Dendritic cell treated with granulocyte-macrophage colony-stimulating factor and Interleukin-4, amounts not matched to agents 40 ng/mL and 50 ng/mL, for 4 days (primary cell): Measurements from ENCODE around the gene GATAD2A.

ENCODE experiments used
- H3K27ac Mint-ChIP-seq: one replicate; pipeline ENCODE4 v1.8.0; 2022; ENCODE audit warnings: mild to moderate bottlenecking, mixed read lengths
- H3K27me3 Mint-ChIP-seq: one replicate; pipeline ENCODE4 v1.8.0; 2022; ENCODE audit warnings: mild to moderate bottlenecking, mixed read lengths
- H3K36me3 Mint-ChIP-seq: one replicate; pipeline ENCODE4 v1.8.0; 2022; ENCODE audit warnings: low read depth, mixed read lengths
- H3K4me1 Mint-ChIP-seq: one replicate; pipeline ENCODE4 v1.8.0; 2022; ENCODE audit warnings: low read depth, mixed read lengths
- H3K4me3 Mint-ChIP-seq: one replicate; pipeline ENCODE4 v1.8.0; 2022; ENCODE audit warnings: mild to moderate bottlenecking, moderate library complexity, mixed read lengths
- H3K9me3 Mint-ChIP-seq: one replicate; pipeline ENCODE4 v1.8.0; 2022; ENCODE audit warnings: mixed read lengths
- intact Hi-C: fragments of 100-400 bp; cut with micrococcal nuclease; formaldehyde crosslinking; loops from one replicate; pipeline ENCODE4 v1.15.0; 2022

The GATAD2A gene

GRCh38 chr19:19528721-19529490, 123.4 kb downstream of the GATAD2A start, which contains the start of gene YJEFN3:
Gene YJEFN3, plus strand, starts transcription at chr19:19528911. Its CDS starts 22 bp downstream, at chr19:19528933.
- peaks cover 71% of the 10 kb centered on the region for H3K36me3 Mint-ChIP-seq
- H3K27me3 Mint-ChIP-seq = no peaks in the 10 kb centered on the region
- H3K4me1 Mint-ChIP-seq = peaks cover 17% of the 10 kb centered on the region
- intact Hi-C loops = no loop called here
- H3K4me3 Mint-ChIP-seq = no peak within 1 kb of the TSS
- no peak within 1 kb of the TSS for H3K27ac Mint-ChIP-seq
- no peaks in the 10 kb centered on the region for H3K9me3 Mint-ChIP-seq

- Mint-ChIP-seq H3K9me3 (no peaks in the 10 kb centered on the region), H3K4me3 (no peak overlapping the region), H3K4me1 (peaks cover 17% of the 10 kb centered on the region), H3K27me3 (no peaks in the 10 kb centered on the region), H3K36me3 (peaks cover 61% of the 10 kb centered on the region), H3K27ac (no peak overlapping the region)
- intact Hi-C loops = no loop called here
Measured at GRCh38 chr19:19529783-19530422, 124.4 kb downstream of the GATAD2A start.

DNA sequence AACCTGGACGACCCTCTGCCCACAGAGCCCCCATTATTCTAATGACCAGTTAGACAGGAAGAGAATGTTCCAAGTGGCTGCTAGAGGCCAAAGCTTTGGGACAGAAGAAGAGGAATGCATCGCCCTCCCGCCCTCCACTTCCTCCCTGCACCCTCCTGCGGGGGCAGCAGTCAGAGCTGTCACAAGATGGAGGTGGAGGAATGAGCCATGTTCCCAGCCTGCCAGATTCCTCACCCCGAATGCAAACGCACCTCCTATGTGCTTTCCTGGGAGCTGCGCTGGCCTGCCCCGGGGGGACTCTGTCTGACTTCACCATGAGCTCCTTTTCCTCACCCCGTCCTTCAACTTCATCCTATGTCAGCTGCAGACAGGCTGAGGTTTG, 124.9 kb downstream of the GATAD2A start:
- H3K9me3 Mint-ChIP-seq = no peaks in the 10 kb centered on the region
- H3K27me3 Mint-ChIP-seq = no peaks in the 10 kb centered on the region
- intact Hi-C loops = no loop called here
- H3K36me3 Mint-ChIP-seq = peaks cover 60% of the 10 kb centered on the region
- H3K27ac Mint-ChIP-seq = no peak overlapping the region
- H3K4me1 Mint-ChIP-seq = peaks cover 17% of the 10 kb centered on the region
- no peak overlapping the region for H3K4me3 Mint-ChIP-seq

GRCh38 chr19:19530889-19531288, 125.4 kb downstream of the GATAD2A start:
- Mint-ChIP-seq H3K36me3 (peaks cover 63% of the 10 kb centered on the region), H3K4me3 (no peak overlapping the region), H3K27ac (no peak overlapping the region), H3K4me1 (peaks cover 17% of the 10 kb centered on the region), H3K27me3 (no peaks in the 10 kb centered on the region), H3K9me3 (no peaks in the 10 kb centered on the region)
- intact Hi-C loops = no loop called here

DNA sequence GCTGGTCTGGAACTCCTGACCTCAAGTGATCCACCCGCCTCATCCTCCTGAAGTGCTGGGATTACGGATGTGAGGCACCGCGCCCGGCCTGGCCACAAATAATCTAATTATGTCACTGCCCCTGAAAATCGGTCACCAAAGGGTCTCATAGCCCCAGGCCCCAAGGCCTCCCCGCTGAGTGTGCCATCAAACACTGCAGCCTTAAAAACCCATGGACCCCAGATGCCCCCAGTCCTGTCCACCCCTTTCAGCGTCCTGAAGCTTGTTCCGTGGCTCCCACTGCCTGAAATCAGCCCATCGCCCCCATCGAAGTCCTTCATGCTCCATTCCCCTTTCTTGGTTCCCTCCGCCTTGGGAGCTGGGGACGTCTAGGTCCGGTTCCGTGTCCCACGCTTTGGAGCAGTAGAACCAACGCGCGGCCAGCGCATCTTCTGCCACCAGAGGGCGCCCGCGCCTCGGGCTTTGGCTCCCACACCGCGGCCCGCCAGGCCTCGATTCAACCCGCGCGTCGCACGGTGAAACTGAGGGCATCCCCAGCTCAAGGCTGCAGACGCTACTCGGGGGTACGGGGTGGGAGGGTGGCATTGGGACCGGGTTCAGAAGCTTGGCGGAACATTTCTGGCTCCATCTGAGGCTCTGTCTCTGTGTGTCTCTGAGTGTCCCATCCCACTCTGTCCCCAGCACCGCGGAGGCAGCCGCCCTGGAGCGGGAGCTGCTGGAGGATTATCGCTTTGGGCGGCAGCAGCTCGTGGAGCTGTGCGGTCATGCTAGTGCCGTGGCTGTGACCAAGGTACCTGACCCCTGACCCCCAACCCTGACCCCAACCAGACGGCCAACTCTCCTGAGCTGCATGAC, 126.7 kb downstream of the GATAD2A start:
- intact Hi-C loops = loop anchor here (1.0 kb wide), 1 partner anchor 111 kb away; the partner anchor contains the start of gene GMIP
- no peak overlapping the region for H3K27ac Mint-ChIP-seq
- H3K4me3 Mint-ChIP-seq = peak overlapping the region; percentile 19
- H3K27me3 Mint-ChIP-seq = peaks cover 13% of the 10 kb centered on the region
- H3K36me3 Mint-ChIP-seq = peaks cover 52% of the 10 kb centered on the region
- H3K4me1 Mint-ChIP-seq = peaks cover 17% of the 10 kb centered on the region
- H3K9me3 Mint-ChIP-seq = no peaks in the 10 kb centered on the region

GRCh38 chr19:19532806-19533701, 127.6 kb downstream of the GATAD2A start:
- Mint-ChIP-seq H3K4me1 (peaks cover 23% of the 10 kb centered on the region), H3K4me3 (no peak overlapping the region), H3K36me3 (peaks cover 43% of the 10 kb centered on the region), H3K27me3 (peaks cover 21% of the 10 kb centered on the region), H3K27ac (no peak overlapping the region), H3K9me3 (no peaks in the 10 kb centered on the region)
- intact Hi-C loops = loop anchor here (1.0 kb wide), 1 partner anchor 110 kb away; the partner anchor contains the start of gene GMIP

DNA sequence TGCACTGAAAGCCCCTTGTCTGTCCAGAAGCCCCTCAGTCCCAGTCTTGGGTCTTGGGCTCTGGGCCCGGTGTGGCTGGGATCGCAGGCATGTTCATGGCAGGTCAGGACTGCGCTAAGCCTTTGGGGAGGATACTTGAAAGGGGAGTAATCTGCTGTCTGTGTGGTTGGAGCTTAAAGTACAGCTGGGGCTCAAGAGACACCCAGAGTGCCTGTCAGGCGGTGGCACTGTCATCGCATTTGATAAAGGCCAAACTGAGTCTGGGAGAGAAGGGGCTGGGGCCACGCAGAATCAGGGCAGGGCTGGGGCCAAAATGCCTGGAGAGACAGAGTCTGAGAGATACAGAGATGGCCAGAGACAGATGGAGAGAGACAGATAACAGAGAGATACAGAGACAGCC, 128.4 kb downstream of the GATAD2A start:
- Mint-ChIP-seq H3K36me3 (peaks cover 35% of the 10 kb centered on the region), H3K9me3 (no peaks in the 10 kb centered on the region), H3K27ac (no peak overlapping the region), H3K4me1 (peaks cover 29% of the 10 kb centered on the region), H3K4me3 (no peak overlapping the region), H3K27me3 (peaks cover 28% of the 10 kb centered on the region)
- intact Hi-C loops = no loop called here

- no peak overlapping the region for H3K4me3 Mint-ChIP-seq
- no peak overlapping the region for H3K27ac Mint-ChIP-seq
- intact Hi-C loops = no loop called here
- peaks cover 26% of the 10 kb centered on the region for H3K36me3 Mint-ChIP-seq
- peaks cover 30% of the 10 kb centered on the region for H3K4me1 Mint-ChIP-seq
- no peaks in the 10 kb centered on the region for H3K9me3 Mint-ChIP-seq
- H3K27me3 Mint-ChIP-seq = peaks cover 37% of the 10 kb centered on the region
Measured at GRCh38 chr19:19534556-19535265, 129.2 kb downstream of the GATAD2A start.

DNA sequence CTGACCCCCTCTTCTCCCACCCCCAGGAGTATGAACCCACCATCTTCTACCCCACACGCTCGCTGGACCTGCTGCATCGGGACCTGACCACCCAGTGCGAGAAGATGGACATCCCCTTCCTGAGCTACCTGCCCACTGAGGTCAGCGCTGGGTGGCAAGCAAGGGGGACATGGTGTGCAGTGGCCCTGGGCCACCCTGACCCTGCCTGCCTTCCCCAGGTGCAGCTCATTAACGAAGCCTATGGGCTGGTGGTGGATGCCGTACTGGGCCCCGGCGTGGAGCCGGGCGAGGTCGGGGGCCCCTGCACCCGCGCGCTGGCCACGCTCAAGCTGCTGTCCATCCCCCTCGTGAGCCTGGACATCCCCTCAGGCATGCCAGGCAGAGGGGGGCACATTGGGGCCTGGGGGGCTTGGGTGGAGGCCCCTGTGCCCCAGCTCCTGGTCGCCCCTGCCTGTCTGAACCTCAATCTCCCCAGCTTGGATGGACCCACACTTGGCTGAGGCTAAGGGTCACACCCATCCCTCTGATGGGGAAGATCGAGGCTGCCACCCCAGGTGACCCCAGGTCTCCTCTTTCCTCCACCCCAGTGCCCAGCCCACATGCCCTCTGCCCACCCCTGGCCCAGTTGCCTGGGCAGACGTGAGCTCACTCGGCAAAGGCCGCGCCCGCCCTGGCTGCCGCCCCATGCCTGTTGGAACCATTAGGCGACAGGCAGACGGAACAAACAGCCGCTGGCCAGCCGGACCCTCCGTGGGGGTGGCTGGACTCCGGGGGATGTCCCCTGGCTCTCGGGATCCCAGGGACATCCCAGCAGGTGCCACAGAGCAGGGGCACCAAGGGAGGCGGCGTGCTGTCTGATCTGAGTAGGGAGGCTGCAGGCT, 130.1 kb downstream of the GATAD2A start:
- peaks cover 45% of the 10 kb centered on the region for H3K27me3 Mint-ChIP-seq
- H3K27ac Mint-ChIP-seq = no peak overlapping the region
- H3K36me3 Mint-ChIP-seq = peaks cover 23% of the 10 kb centered on the region
- H3K4me3 Mint-ChIP-seq = no peak overlapping the region
- H3K9me3 Mint-ChIP-seq = no peaks in the 10 kb centered on the region
- intact Hi-C loops = no loop called here
- H3K4me1 Mint-ChIP-seq = peaks cover 26% of the 10 kb centered on the region

GRCh38 chr19:19537075-19538048, 131.9 kb downstream of the GATAD2A start:
- Mint-ChIP-seq H3K27me3 (peaks cover 58% of the 10 kb centered on the region), H3K4me3 (no peak overlapping the region), H3K9me3 (no peaks in the 10 kb centered on the region), H3K4me1 (peaks cover 31% of the 10 kb centered on the region), H3K27ac (no peak overlapping the region), H3K36me3 (peaks cover 11% of the 10 kb centered on the region)
- intact Hi-C loops = no loop called here

DNA sequence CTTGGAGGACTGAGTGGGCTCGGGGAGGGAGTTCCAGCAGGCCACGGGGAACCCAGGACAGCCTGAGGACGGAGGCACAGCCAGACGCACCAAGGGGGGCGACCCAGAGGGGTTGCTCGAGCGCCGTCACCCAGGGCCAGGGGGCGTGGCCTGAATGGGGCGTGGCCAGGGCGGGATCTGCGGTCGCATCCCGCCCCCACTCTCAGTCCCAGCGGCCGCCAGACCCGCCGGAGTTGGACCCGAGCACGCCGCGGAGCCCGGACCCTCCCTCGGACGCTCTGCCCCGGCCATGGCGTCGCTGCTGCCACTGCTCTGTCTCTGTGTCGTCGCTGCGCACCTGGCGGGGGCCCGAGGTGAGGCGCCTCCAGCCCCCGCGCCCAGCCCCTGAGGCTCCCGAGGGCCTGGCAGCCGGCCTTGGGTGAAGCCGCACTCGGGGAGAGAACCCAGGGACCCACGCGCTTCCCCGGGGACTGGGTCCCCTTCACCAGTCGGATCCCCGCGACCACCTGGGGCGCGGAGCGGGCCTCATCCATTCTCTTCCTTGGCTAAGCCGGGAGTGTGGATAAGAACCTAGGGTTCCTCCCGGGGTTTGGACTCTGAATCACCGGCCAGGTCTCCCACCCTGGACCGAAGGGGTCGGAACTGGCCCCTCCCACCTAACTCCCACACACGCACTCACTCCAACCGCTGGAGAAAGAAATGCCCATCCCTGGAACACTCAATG, 132.7 kb downstream of the GATAD2A start, which contains the start of gene CILP2:
Gene CILP2, plus strand, starts transcription at position 205 of the 724 bp plus-strand sequence. Its CDS starts 85 bp downstream, at position 290.
- Mint-ChIP-seq H3K4me3 (no peak within 1 kb of the TSS), H3K27me3 (peaks cover 60% of the 10 kb centered on the region), H3K36me3 (peaks cover 11% of the 10 kb centered on the region), H3K27ac (no peak within 1 kb of the TSS), H3K9me3 (no peaks in the 10 kb centered on the region), H3K4me1 (peaks cover 40% of the 10 kb centered on the region)
- intact Hi-C loops = no loop called here
